SH-SY5Y (cell line): Measurements from ENCODE around the gene PSPN.

Experiments used
- GATA2 ChIP-seq: IDR thresholded peaks from 2 replicates; pipeline ENCODE4 v1.6.1; 2011; ENCODE audit warnings: mild to moderate bottlenecking, low read depth, low read length
- GATA3 ChIP-seq: IDR thresholded peaks from 2 replicates; pipeline ENCODE4 v1.6.1; 2011; ENCODE audit warnings: low read depth, mild to moderate bottlenecking, low read length, moderate library complexity

GRCh38 chr19:6362351-6362801, 13.4 kb downstream of the PSPN start:
- TF ChIP-seq GATA2 (no peak), GATA3 (no peak)
